Mesenchymal stem cell (in vitro differentiated cells and primary cell): Measurements from ENCODE around the gene LRCOL1.

ENCODE experiments used
- DNase-seq: peaks from one replicate; pipeline ENCODE4 v3.0.0-alpha.2; 2013
- H2AFZ ChIP-seq: one replicate; pipeline ENCODE4 v1.6.1; 2013; ENCODE audit warnings: low read depth, mild to moderate bottlenecking, control low read depth, inconsistent platforms, low read length, moderate library complexity
- H2AK5ac ChIP-seq: 2 replicates; pipeline ENCODE4 v1.6.1; 2013; ENCODE audit warnings: low read length, moderate library complexity, mild to moderate bottlenecking, inconsistent platforms; ENCODE audit not compliant: severe bottlenecking
- H2BK120ac ChIP-seq: one replicate; pipeline ENCODE4 v1.6.1; 2013; ENCODE audit warnings: low read depth, mild to moderate bottlenecking, inconsistent platforms, low read length, moderate library complexity
- H2BK12ac ChIP-seq, 2 experiments: one replicate each; pipeline ENCODE4 v1.6.1; 2013; ENCODE audit warnings: inconsistent platforms in 2 of 2, low read length in 2 of 2, mild to moderate bottlenecking in 2 of 2, moderate library complexity in 2 of 2, control low read depth in 1 of 2
- H2BK15ac ChIP-seq: one replicate; pipeline ENCODE4 v1.6.1; 2013; ENCODE audit warnings: mild to moderate bottlenecking, low read depth, inconsistent platforms; ENCODE audit not compliant: poor library complexity, severe bottlenecking
- H2BK5ac ChIP-seq: 2 replicates; pipeline ENCODE4 v1.6.1; 2013; ENCODE audit warnings: low read depth, mild to moderate bottlenecking, low read length, control low read depth, inconsistent platforms; ENCODE audit not compliant: poor library complexity, severe bottlenecking
- H3K14ac ChIP-seq, 2 experiments: one replicate each; pipeline ENCODE4 v1.6.1; 2013; ENCODE audit warnings: inconsistent platforms in 2 of 2, low read length in 2 of 2, control low read depth in 1 of 2, mild to moderate bottlenecking in 1 of 2, moderate library complexity in 1 of 2
- H3K18ac ChIP-seq, 2 experiments: one replicate each; pipeline ENCODE4 v1.6.1; 2013; ENCODE audit warnings: inconsistent platforms in 2 of 2, low read length in 2 of 2, control low read depth in 1 of 2, low read depth in 1 of 2, mild to moderate bottlenecking in 1 of 2
- H3K23ac ChIP-seq, 2 experiments: one replicate each; pipeline ENCODE4 v1.6.1; 2013; ENCODE audit warnings: inconsistent platforms in 2 of 2, low read length in 2 of 2, mild to moderate bottlenecking in 2 of 2, moderate library complexity in 2 of 2, control low read depth in 1 of 2
- H3K27ac ChIP-seq: 2 replicates; pipeline ENCODE4 v1.5.1; 2013; ENCODE audit warnings: mild to moderate bottlenecking, moderate library complexity, low read length, control low read depth, inconsistent platforms; ENCODE audit not compliant: poor library complexity, severe bottlenecking
- H3K27me3 ChIP-seq, 2 experiments: 2 replicates each; pipeline versions ENCODE4 v1.6.1 to v1.7.0; 2013; ENCODE audit warnings: low read length in 2 of 2, mild to moderate bottlenecking in 2 of 2, moderate library complexity in 2 of 2, control low read depth in 1 of 2, inconsistent platforms in 1 of 2; ENCODE audit not compliant: control insufficient read depth in 1 of 2, insufficient read depth in 1 of 2
- H3K36me3 ChIP-seq, 2 experiments: 2 replicates each; pipeline versions ENCODE4 v1.6.1 to v1.7.0; 2013; ENCODE audit warnings: low read length in 2 of 2, control low read depth in 1 of 2, inconsistent platforms in 1 of 2, low read depth in 1 of 2, mild to moderate bottlenecking in 1 of 2; ENCODE audit not compliant: insufficient read depth in 2 of 2, control insufficient read depth in 1 of 2
- H3K4ac ChIP-seq, 2 experiments: one replicate each; pipeline ENCODE4 v1.6.1; 2013; ENCODE audit warnings: inconsistent platforms in 2 of 2, low read length in 2 of 2, mild to moderate bottlenecking in 2 of 2, moderate library complexity in 2 of 2, control low read depth in 1 of 2, low read depth in 1 of 2
- H3K4me1 ChIP-seq: 2 replicates; pipeline ENCODE4 v1.6.1; 2013; ENCODE audit warnings: low read depth, low read length, control low read depth; ENCODE audit not compliant: control insufficient read depth, insufficient read depth
- H3K4me2 ChIP-seq: 2 replicates; pipeline ENCODE4 v1.6.1; 2013; ENCODE audit warnings: low read length, mild to moderate bottlenecking, inconsistent platforms; ENCODE audit not compliant: poor library complexity, severe bottlenecking
- H3K4me3 ChIP-seq, 2 experiments: 2 replicates each; pipeline versions ENCODE4 v1.5.1 to v1.7.0; 2013; ENCODE audit warnings: low read length in 2 of 2, mild to moderate bottlenecking in 2 of 2, control low read depth in 1 of 2, low read depth in 1 of 2; ENCODE audit not compliant: insufficient read depth in 1 of 2
- H3K79me1 ChIP-seq: replicated peaks from 2 replicates; pipeline ENCODE4 v1.6.1; 2013; ENCODE audit warnings: mild to moderate bottlenecking, control low read depth, low read length, inconsistent platforms; ENCODE audit not compliant: poor library complexity, severe bottlenecking
- H3K9ac ChIP-seq: 2 replicates; pipeline ENCODE4 v1.7.0; 2013; ENCODE audit warnings: mild to moderate bottlenecking, low read length, moderate library complexity
- H3K9me3 ChIP-seq: 2 replicates; pipeline ENCODE4 v1.7.0; 2013; ENCODE audit warnings: mild to moderate bottlenecking, low read length; ENCODE audit not compliant: control insufficient read depth
- H4K8ac ChIP-seq: one replicate; pipeline ENCODE4 v1.6.1; 2013; ENCODE audit warnings: inconsistent platforms, mild to moderate bottlenecking, low read length, moderate library complexity
- H4K91ac ChIP-seq: one replicate; pipeline ENCODE4 v1.6.1; 2013; ENCODE audit warnings: mild to moderate bottlenecking, low read length, inconsistent platforms
- WGBS: methylation state at CpG from one replicate; pipeline ENCODE4 v1.1.7; 2013; ENCODE audit warnings: mixed read lengths; 5-methylcytosine and 5-hydroxymethylcytosine counted together

LRCOL1 gene

GRCh38 chr12:132606466-132606865 is 3.9 kb downstream of the LRCOL1 start:
- Histone ChIP-seq H3K14ac (no peak overlapping the region), H2BK15ac (no peak overlapping the region), H2AFZ (no peak overlapping the region), H3K4ac (no peak overlapping the region), H3K4me3 (no peak overlapping the region), H4K8ac (no peak overlapping the region), H3K4me1 (peaks cover 21% of the 10 kb centered on the region), H3K4me2 (no peak overlapping the region), H3K36me3 (no peaks in the 10 kb centered on the region), H3K18ac (no peak overlapping the region), H3K27me3 (peaks cover 45 to 100% of the 10 kb centered on the region in 2 experiments), H2BK12ac (no peak overlapping the region), H3K9me3 (no peaks in the 10 kb centered on the region), H3K27ac (no peak overlapping the region), H2BK120ac (no peak overlapping the region), H3K23ac (no peak overlapping the region), H3K79me1 (no peaks in the 10 kb centered on the region), H2AK5ac (no peak overlapping the region), H3K9ac (no peak overlapping the region), H2BK5ac (no peak overlapping the region), H4K91ac (no peak overlapping the region)
- DNase-seq, result no peak
- WGBS, result 75% methylated on average over 16 of the region's 16 CpGs

DNA sequence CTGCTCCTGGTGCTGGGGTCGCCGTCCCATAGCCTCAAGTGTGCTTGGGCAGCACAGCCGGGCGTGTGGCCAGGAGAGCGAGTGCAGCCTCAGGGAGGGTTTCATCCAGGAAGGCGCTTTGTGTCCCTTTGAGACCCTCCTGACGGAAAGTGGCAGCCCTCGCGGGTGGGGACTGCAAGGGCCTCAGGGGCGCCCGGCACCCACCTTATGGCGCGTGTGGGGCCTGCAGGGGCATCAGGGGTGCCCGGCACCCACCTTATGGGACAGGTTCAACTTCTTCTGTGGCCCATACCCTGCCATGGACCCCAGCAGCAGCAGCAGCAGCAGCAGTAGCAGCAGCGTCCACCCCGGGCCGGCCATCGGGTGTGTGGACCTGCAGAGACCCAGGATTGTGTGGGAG is 4.5 kb downstream of the LRCOL1 start:
- 90% methylated on average over 18 of the region's 18 CpGs for WGBS
- H2BK15ac ChIP-seq, result no peak overlapping the region
- no peak overlapping the region for H3K9ac ChIP-seq
- no peak overlapping the region for H3K4me2 ChIP-seq
- no peak overlapping the region for H4K8ac ChIP-seq
- H3K27me3 ChIP-seq, result peaks cover 47 to 100% of the 10 kb centered on the region in 2 experiments
- H3K79me1 ChIP-seq, result no peaks in the 10 kb centered on the region
- no peak overlapping the region for H2BK120ac ChIP-seq
- H3K4me3 ChIP-seq, result no peak overlapping the region
- no peak overlapping the region for H2AFZ ChIP-seq
- H3K9me3 ChIP-seq, result no peaks in the 10 kb centered on the region
- no peak overlapping the region for H2BK5ac ChIP-seq
- DNase-seq, result no peak
- no peak overlapping the region for H2AK5ac ChIP-seq
- no peak overlapping the region for H3K23ac ChIP-seq
- peaks cover 21% of the 10 kb centered on the region for H3K4me1 ChIP-seq
- no peak overlapping the region for H2BK12ac ChIP-seq
- H3K18ac ChIP-seq, result no peak overlapping the region
- no peaks in the 10 kb centered on the region for H3K36me3 ChIP-seq
- H3K27ac ChIP-seq, result no peak overlapping the region
- no peak overlapping the region for H3K4ac ChIP-seq
- no peak overlapping the region for H4K91ac ChIP-seq
- no peak overlapping the region for H3K14ac ChIP-seq

- Histone ChIP-seq H3K14ac (no peak overlapping the region), H3K27me3 (peaks cover 42 to 95% of the 10 kb centered on the region in 2 experiments), H3K36me3 (no peaks in the 10 kb centered on the region), H3K23ac (no peak overlapping the region), H2BK12ac (no peak overlapping the region), H3K4ac (no peak overlapping the region), H2AK5ac (no peak overlapping the region), H2BK15ac (no peak overlapping the region), H3K4me2 (no peak overlapping the region), H3K4me1 (peaks cover 27% of the 10 kb centered on the region), H4K8ac (no peak overlapping the region), H3K4me3 (no peak overlapping the region), H3K18ac (no peak overlapping the region), H3K79me1 (no peaks in the 10 kb centered on the region), H3K27ac (no peak overlapping the region), H3K9me3 (no peaks in the 10 kb centered on the region), H3K9ac (no peak overlapping the region), H2BK120ac (no peak overlapping the region), H4K91ac (peak overlapping the region; percentile 22), H2AFZ (no peak overlapping the region), H2BK5ac (no peak overlapping the region)
- whole genome bisulfite sequencing, result 78% methylated on average over 8 of the region's 16 CpGs
- no peak for DNase-seq
These were observed 5.5 kb downstream of the LRCOL1 start for GRCh38 chr12:132604668-132605441.

- DNase-seq, result no peak
- H3K23ac ChIP-seq, result no peak overlapping the region
- H3K27ac ChIP-seq, result no peak overlapping the region
- no peaks in the 10 kb centered on the region for H3K9me3 ChIP-seq
- H3K4me1 ChIP-seq, result peaks cover 26% of the 10 kb centered on the region
- no peak overlapping the region for H2BK15ac ChIP-seq
- H3K79me1 ChIP-seq, result no peaks in the 10 kb centered on the region
- peaks cover 42 to 88% of the 10 kb centered on the region in 2 experiments for H3K27me3 ChIP-seq
- H3K4ac ChIP-seq, result no peak overlapping the region
- H3K14ac ChIP-seq, result no peak overlapping the region
- H3K18ac ChIP-seq, result no peak overlapping the region
- H4K8ac ChIP-seq, result no peak overlapping the region
- H2AFZ ChIP-seq, result no peak overlapping the region
- H3K4me3 ChIP-seq, result no peak overlapping the region
- no peak overlapping the region for H3K9ac ChIP-seq
- no peak overlapping the region for H2BK120ac ChIP-seq
- 84% methylated on average over 26 of the region's 26 CpGs for WGBS
- H3K4me2 ChIP-seq, result no peak overlapping the region
- no peak overlapping the region for H2BK12ac ChIP-seq
- H2AK5ac ChIP-seq, result no peak overlapping the region
- H3K36me3 ChIP-seq, result no peaks in the 10 kb centered on the region
- no peak overlapping the region for H4K91ac ChIP-seq
- H2BK5ac ChIP-seq, result no peak overlapping the region
These were observed 6.2 kb downstream of the LRCOL1 start for GRCh38 chr12:132604151-132604618.
